ENCODE results near the gene NUP133.

NUP133 gene

GRCh38 chr1:229547542-229547941, 39.4 kb upstream of the NUP133 start:
- no peak for TF ChIP-seq CTCF (IDR thresholded peaks at IDR 0.05; ENCODE audit: control insufficient read depth, insufficient read depth, low read depth, low read length, missing control alignments)
- DNase-seq (ENCODE audit: low read depth), result no peak
- no peak overlapping the region for H3K4me3 ChIP-seq (ENCODE audit: control insufficient read depth, low read depth, low read length)

GRCh38 chr1:229544587-229544986, 36.4 kb upstream of the NUP133 start:
- no peak overlapping the region for H3K4me3 ChIP-seq (ENCODE audit: control insufficient read depth, low read depth, low read length)
- no peak for TF ChIP-seq CTCF (IDR thresholded peaks at IDR 0.05; ENCODE audit: control insufficient read depth, insufficient read depth, low read depth, low read length, missing control alignments)
- no peak for DNase-seq (ENCODE audit: low read depth)

- no peak for DNase-seq (ENCODE audit: low read depth)
- no peak overlapping the region for H3K4me3 ChIP-seq (ENCODE audit: control insufficient read depth, low read depth, low read length)
- TF ChIP-seq CTCF (IDR thresholded peaks at IDR 0.05; ENCODE audit: control insufficient read depth, insufficient read depth, low read depth, low read length, missing control alignments), result no peak
Measured at GRCh38 chr1:229539863-229540506, 31.8 kb upstream of the NUP133 start.

GRCh38 chr1:229538945-229539344, 30.8 kb upstream of the NUP133 start:
- no peak for DNase-seq (ENCODE audit: low read depth)
- H3K4me3 ChIP-seq (ENCODE audit: control insufficient read depth, low read depth, low read length), result no peak overlapping the region
- no peak for TF ChIP-seq CTCF (IDR thresholded peaks at IDR 0.05; ENCODE audit: control insufficient read depth, insufficient read depth, low read depth, low read length, missing control alignments)

- no peak for TF ChIP-seq CTCF (IDR thresholded peaks at IDR 0.05; ENCODE audit: control insufficient read depth, insufficient read depth, low read depth, low read length, missing control alignments)
- no peak overlapping the region for H3K4me3 ChIP-seq (ENCODE audit: control insufficient read depth, low read depth, low read length)
- DNase-seq (ENCODE audit: low read depth), result no peak
Measured at GRCh38 chr1:229537894-229538293, 29.8 kb upstream of the NUP133 start.

- no peak overlapping the region for H3K4me3 ChIP-seq (ENCODE audit: control insufficient read depth, low read depth, low read length)
- DNase-seq (ENCODE audit: low read depth), result no peak
- no peak for TF ChIP-seq CTCF (IDR thresholded peaks at IDR 0.05; ENCODE audit: control insufficient read depth, insufficient read depth, low read depth, low read length, missing control alignments)
Measured at GRCh38 chr1:229536982-229537381, 28.8 kb upstream of the NUP133 start.

- H3K4me3 ChIP-seq (ENCODE audit: control insufficient read depth, low read depth, low read length), result no peak overlapping the region
- DNase-seq (ENCODE audit: low read depth), result no peak
- TF ChIP-seq CTCF (IDR thresholded peaks at IDR 0.05; ENCODE audit: control insufficient read depth, insufficient read depth, low read depth, low read length, missing control alignments), result no peak
Measured at GRCh38 chr1:229535230-229535629, 27.1 kb upstream of the NUP133 start.

Measured in AG09309 (cell line).